Osteocyte (in vitro differentiated cells): ENCODE data around the gene KIZ. TPM values are rescaled to one million over a fixed set of nuclear protein-coding genes. Genes with fewer than 3 reads are reported as not detected.

Experiments used
- DNase-seq: peaks from one replicate; pipeline ENCODE4 v3.0.0; 2021; ENCODE audit warnings: mixed read lengths; ENCODE audit not compliant: unreplicated experiment; ENCODE audit errors: extremely low spot score
- H3K27ac Mint-ChIP-seq: one replicate; pipeline ENCODE4 v1.8.0; 2021; ENCODE audit warnings: mild to moderate bottlenecking, mixed read lengths; ENCODE audit not compliant: unreplicated experiment
- H3K27me3 Mint-ChIP-seq: one replicate; pipeline ENCODE4 v1.8.0; 2021; ENCODE audit warnings: mixed read lengths; ENCODE audit not compliant: unreplicated experiment
- H3K36me3 Mint-ChIP-seq: one replicate; pipeline ENCODE4 v1.8.0; 2021; ENCODE audit warnings: mixed read lengths; ENCODE audit not compliant: unreplicated experiment
- H3K4me1 Mint-ChIP-seq: one replicate; pipeline ENCODE4 v1.8.0; 2021; ENCODE audit warnings: mixed read lengths; ENCODE audit not compliant: unreplicated experiment
- H3K4me3 Mint-ChIP-seq: one replicate; pipeline ENCODE4 v1.8.0; 2021; ENCODE audit warnings: mild to moderate bottlenecking, moderate library complexity, mixed read lengths; ENCODE audit not compliant: unreplicated experiment
- H3K9me3 Mint-ChIP-seq: one replicate; pipeline ENCODE4 v1.8.0; 2021; ENCODE audit warnings: mixed read lengths; ENCODE audit not compliant: unreplicated experiment
- total RNA-seq: library from RNA; stranded (reverse); gene quantifications from 2 replicates; pipeline ENCODE4 v1.2.1, GENCODE V29; 2021
- TF ChIP-seq, protein P1 (sequence below): fragments of 200-600 bp; sonication (generic); IDR thresholded peaks from 2 replicates; pipeline ENCODE4 v1.5.0; 2021; ENCODE audit warnings: antibody characterized with exemption, mild to moderate bottlenecking, moderate library complexity

KIZ gene
- total RNA-seq, 1 donor from 2014 or later: 21.2 TPM

DNA sequence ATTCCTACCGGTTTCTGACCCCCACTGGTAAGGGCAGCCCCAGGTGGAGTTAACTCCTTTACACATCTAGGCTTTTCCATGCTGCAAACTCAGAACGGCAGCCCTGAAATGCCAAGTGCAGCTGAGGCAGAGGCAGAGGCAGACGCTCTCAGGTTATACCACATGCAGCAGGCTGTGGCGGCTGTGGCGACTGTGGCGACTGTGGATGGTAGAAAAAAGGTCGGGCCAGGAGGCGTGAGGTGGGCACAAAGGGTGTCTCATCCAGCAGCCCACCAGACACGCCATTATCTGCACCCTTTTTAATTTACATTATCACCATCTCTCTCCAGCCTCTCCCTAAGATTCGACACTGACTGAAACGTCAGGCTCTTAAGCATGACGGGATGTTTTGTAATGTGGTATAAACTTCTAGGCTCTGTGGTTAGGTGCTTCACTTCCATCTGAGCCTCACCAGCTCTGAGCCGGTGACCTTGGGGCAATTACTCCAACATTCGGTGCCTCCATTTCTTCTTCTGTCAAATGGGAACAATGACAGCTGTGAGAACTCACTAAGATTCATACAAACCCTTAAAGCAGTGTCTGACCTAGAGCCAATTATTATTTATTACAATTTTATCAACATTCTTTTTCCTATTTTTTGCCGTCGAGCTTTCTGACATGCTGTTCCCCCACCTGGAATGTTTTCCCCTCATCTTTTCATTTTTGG, 8.2 kb downstream of the KIZ start:
- TF ChIP-seq, protein P1, sequence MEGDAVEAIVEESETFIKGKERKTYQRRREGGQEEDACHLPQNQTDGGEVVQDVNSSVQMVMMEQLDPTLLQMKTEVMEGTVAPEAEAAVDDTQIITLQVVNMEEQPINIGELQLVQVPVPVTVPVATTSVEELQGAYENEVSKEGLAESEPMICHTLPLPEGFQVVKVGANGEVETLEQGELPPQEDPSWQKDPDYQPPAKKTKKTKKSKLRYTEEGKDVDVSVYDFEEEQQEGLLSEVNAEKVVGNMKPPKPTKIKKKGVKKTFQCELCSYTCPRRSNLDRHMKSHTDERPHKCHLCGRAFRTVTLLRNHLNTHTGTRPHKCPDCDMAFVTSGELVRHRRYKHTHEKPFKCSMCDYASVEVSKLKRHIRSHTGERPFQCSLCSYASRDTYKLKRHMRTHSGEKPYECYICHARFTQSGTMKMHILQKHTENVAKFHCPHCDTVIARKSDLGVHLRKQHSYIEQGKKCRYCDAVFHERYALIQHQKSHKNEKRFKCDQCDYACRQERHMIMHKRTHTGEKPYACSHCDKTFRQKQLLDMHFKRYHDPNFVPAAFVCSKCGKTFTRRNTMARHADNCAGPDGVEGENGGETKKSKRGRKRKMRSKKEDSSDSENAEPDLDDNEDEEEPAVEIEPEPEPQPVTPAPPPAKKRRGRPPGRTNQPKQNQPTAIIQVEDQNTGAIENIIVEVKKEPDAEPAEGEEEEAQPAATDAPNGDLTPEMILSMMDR: no peak
- Mint-ChIP-seq H3K4me1 (no peaks in the 10 kb centered on the region), H3K36me3 (peaks cover 15% of the 10 kb centered on the region), H3K27me3 (no peaks in the 10 kb centered on the region), H3K27ac (no peak overlapping the region), H3K4me3 (no peak overlapping the region), H3K9me3 (no peaks in the 10 kb centered on the region)
- DNase-seq: no peak

DNA sequence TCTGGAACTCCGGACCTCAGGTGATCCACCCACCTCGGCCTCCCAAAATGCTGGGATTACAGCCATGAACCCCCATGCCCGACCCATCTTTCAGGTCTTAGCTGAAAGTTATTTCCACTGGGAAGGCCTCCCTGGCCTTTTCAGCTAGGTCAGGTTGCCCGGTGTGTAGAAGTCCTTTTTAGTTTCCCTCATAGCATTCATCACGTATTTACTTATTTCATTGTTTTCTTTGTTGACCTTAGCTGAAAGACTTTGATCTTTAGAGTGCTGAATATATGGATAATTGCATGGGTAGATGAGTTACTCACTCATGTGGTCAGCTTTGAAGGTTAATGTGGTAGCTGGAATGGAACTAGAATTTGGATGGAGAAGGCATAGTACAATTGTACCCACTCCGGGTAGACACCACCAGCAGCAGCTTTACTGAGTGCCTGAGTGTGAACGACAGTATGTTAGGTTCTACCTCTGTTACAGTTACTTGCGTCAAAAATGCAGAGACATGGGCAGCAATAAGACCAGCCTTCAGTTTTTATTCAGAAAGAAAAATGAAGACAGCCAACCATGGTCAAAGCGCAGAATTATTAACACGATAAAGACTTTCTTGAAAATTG, 9.1 kb downstream of the KIZ start:
- H3K27ac Mint-ChIP-seq: no peak overlapping the region
- no peaks in the 10 kb centered on the region for H3K27me3 Mint-ChIP-seq
- H3K4me3 Mint-ChIP-seq: no peak overlapping the region
- peaks cover 15% of the 10 kb centered on the region for H3K36me3 Mint-ChIP-seq
- TF ChIP-seq, protein P1: no peak
- H3K4me1 Mint-ChIP-seq: no peaks in the 10 kb centered on the region
- H3K9me3 Mint-ChIP-seq: no peaks in the 10 kb centered on the region
- DNase-seq: no peak

DNA sequence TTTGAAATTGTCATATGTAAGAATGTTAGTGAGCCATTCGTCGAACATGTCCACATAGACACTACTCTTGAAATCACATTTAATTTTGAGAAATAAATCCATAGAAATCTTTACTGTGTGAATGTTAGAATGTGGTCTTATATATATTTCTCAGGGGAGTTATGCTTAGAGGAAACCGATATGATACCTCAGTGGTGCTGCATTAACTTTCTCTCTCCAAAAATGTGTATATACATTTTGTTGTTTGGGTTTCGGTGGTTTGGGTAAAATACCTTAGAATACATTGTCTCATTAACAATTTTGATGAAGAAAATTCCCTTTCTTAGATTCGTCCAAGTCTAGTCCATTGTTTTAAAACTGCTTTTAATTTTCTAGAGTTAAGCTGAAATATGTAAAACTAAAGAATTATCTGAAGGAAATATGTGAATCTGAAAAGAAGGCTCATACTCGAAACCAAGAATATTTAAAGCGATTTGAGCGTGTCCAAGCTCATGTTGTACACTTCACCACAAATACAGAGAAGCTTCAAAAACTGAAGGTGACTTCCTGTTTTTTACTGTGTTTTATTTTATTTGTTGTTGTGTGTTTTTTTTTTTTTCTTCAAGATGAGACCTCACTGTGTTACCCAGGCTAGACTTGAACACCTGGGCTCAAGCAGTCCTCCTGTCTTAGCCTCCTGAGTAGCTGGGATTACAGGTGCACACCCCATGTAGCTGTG, 10.3 kb downstream of the KIZ start:
- no peak for DNase-seq
- H3K9me3 Mint-ChIP-seq: no peaks in the 10 kb centered on the region
- TF ChIP-seq, protein P1: no peak
- H3K36me3 Mint-ChIP-seq: peaks cover 17% of the 10 kb centered on the region
- H3K27ac Mint-ChIP-seq: peak overlapping the region; percentile 14
- no peaks in the 10 kb centered on the region for H3K27me3 Mint-ChIP-seq
- H3K4me1 Mint-ChIP-seq: no peaks in the 10 kb centered on the region
- no peak overlapping the region for H3K4me3 Mint-ChIP-seq

GRCh38 chr20:21137078-21137477, 11.2 kb downstream of the KIZ start:
- H3K4me1 Mint-ChIP-seq: no peaks in the 10 kb centered on the region
- H3K4me3 Mint-ChIP-seq: no peak overlapping the region
- TF ChIP-seq, protein P1: no peak
- peaks cover 14% of the 10 kb centered on the region for H3K36me3 Mint-ChIP-seq
- no peaks in the 10 kb centered on the region for H3K9me3 Mint-ChIP-seq
- H3K27me3 Mint-ChIP-seq: no peaks in the 10 kb centered on the region
- no peak overlapping the region for H3K27ac Mint-ChIP-seq
- no peak for DNase-seq
